ENCODE results near the gene SCAF11.

Gene SCAF11

DNA sequence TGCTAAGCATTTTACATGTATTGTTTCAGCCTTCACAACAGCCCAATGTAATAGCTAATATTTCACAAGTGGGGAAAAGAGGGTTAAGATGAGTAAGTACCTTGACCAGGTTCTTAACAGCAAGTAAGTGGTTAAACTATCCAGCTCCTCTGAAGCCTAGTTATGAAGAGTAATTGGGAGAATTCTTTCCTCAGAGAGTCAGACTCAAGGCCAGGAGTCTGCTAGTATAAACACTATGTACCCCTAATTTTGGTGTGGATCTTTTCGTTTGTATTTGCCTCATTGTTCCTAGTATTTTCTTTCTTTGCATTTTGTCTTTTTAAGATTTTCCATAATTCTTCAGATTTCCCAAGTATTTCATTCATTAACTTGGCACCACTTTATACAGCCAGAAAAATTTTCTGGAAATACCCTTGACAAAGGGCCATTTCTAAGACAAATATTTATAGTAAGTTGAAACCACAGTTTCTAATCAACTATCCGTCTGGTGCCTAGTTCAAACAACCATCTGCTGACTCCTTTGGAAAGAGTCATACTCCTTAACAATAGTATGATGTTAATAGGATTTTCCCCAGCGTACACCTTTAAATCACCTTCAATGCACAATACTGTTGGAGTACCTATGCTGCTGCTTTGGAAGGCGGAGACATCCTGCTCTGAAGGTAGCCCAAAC is 81.2 kb downstream of the SCAF11 start:
- no peak for DNase-seq

DNA sequence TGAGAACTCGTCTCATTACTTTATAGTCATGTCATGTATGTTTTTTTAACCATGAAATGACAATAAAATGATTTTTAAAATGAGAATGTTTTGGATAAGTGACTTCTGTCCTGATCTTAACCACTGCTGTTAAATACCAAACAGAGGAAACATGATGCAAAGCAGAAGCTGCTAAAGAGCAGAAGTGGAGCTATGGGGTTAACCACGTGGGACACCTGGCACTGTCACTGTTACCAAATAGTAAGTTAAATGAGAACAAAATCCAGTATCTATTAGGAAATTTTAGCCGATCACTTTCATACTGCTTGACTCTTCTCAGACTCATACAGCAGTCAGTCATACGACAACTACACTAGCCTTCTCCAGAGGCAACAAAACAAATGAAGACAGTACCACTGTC is 82.4 kb downstream of the SCAF11 start:
- no peak for DNase-seq

DNA sequence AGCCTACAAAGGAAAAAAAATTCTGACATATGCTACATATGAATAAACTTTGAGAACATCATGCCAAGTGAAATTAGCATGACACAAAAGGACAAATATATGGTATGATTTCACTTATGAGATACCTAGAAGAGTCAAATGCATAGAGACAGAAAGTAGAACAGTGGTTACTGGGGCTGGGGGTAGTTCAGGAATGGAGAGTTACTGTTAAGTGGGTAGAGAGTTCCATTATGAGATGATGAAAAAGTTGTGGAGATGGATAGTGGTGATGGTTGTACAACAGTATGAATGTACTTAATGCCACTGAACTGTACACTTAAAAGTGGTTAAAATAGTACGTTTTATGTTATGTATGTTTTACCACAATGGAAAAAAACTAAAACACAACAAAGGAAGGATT is 92.3 kb downstream of the SCAF11 start:
- no peak for DNase-seq

DNA sequence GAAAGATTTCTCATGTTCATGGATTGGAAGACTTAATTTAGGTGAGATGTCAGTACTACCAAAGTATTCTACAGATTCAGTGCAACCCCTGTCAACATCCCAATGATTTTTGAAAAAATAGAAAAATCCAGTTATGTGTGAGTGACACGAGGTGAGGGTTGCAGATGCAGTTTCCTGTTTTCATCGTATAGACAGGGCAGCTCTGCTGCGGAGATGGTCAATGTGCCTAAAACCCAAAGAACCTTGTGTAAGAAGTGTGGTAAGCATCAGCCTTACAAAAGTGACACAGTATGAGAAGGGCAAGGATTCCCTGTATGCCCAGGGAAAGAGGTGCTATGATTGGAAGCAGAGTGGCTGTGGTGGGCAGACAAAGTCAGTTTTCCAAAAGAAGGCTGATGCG is 94.4 kb downstream of the SCAF11 start:
- no peak for DNase-seq

DNA sequence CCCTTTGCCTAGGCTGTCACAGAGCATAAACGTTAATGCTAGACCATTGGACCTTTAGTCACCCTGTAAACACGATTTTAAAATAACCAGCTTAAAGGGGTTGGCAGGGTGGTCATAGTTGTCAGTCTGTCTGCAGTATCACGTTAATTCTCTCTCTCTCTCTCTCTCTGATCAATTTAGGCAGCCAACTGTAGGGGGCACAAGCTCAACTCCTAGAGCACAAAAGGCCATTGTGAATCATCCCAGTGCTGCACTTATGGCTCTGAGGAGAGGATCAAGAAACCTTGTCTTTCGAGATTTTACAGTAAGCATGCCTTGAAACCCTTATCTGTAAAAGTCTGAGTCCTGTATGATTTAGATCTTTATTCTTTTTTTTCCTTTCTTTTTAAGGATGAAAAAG is 97.1 kb downstream of the SCAF11 start:
- no peak for DNase-seq

DNA sequence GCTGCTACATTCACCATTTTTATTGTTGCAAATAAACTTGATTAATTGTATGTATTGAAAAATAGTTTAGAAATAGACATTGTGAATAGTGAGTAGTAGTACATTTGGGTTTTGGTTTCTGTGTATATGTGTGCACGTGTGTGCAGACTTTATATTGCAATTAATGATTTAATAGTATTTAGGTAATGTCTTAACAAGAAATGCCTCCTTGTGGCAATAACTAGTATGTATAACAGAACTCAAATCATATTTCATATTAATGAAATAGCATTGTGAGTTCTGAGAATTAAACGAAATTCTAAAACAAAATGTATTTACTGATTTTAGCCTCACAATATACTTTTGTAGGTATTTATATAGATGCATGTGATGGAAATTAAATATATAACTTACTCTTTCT is 100.1 kb downstream of the SCAF11 start:
- no peak for DNase-seq

DNA sequence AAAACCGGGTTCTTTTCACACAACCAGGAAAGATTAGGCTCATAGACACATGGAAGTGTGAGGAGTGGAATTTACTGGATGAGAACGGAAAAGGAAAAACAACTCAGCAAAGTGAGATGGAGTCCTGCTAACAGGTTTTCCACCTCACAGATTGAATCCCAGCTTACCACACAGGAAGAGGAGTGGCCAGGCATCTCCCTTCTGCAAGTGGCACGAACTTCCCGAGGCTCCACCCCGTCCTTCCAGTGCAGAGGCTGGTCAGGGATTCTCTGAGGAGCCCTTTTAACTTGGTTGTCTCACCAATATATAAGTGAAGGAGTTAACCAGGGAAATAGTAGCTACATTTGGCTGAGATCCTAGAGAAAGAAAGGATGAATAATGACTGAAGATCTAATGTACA is 102.8 kb downstream of the SCAF11 start:
- no peak for DNase-seq

DNA sequence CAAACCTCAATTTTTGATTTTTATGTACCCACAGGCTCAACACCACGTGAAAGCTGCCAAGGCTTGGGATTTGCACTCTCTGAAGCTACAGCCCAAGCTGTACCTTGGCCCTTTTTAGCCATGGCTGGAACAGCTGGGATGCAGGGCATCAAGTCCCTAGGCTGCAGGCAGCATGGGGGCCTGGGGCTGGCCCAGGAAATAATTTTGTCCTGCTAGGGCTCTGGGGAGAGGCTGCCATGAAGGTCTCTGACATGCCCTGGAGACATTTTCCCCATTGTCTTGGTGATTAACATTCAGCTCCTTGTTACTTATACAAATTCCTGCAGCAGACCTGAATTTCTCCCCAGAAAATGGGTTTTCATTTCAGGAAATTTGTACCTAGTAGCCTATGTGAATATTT is 103.7 kb downstream of the SCAF11 start:
- DNase-seq, result no peak

DNA sequence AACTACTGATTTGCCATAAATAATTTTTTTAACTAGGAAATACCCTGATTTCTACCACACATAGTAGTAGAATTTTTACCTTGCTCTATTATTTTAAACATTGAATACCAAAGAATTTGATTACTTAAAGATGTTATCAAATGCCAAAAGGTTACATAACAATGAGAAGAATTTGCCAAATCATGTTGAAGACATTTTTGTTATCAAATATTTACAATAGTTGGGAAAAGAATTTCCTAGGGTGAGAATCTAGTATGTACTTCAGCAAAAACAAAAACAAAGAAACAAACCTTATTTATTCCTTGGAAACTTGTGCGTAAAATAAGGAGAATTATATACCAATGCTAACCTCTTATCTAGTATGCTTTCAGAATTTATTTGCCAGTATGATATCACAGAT is 107.2 kb downstream of the SCAF11 start:
- no peak for DNase-seq

DNA sequence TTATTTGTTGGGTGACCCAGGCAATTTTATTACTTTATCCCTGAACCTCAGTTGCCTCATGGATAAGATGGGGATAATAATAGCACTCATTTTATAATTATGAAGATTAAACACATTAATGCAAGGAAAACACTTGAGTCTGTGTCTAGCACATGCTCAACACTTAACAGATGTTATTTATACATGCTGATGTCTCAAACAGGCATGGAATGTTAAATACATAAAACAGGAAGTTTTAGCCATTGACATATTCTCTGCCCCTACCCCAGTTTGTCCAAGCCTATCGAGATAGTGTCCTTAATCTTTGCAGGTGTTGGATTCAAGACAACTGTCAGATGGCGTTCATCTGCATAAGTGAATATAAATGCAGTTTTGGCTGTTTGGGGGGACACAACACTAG is 109.8 kb downstream of the SCAF11 start:
- no peak for DNase-seq

DNA sequence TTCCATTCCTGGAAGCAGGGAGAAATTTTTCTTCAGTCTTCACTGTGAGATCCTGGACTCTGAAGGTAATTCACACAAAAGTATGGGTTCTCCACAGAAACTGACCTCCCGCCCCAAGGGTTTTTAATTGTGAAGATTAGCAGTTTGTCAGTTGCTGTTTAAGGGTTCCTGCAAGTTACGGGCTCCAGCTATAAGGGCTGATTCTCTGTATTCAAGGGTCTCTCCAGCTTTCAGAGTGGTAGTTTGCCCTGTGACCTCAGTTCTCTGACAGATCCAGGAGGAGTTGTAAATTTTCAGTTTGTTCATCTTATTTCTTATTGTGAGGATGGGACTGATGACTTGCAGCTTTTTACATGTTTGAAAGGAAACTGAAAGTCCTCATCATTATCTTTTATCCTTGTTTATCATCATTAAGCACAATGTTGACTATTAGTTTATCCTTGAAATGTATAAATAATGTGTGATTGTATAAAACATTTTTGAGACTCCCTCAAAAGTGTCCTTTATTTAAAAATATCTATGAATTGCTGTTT is 110.9 kb downstream of the SCAF11 start:
- DNase-seq, result no peak

DNA sequence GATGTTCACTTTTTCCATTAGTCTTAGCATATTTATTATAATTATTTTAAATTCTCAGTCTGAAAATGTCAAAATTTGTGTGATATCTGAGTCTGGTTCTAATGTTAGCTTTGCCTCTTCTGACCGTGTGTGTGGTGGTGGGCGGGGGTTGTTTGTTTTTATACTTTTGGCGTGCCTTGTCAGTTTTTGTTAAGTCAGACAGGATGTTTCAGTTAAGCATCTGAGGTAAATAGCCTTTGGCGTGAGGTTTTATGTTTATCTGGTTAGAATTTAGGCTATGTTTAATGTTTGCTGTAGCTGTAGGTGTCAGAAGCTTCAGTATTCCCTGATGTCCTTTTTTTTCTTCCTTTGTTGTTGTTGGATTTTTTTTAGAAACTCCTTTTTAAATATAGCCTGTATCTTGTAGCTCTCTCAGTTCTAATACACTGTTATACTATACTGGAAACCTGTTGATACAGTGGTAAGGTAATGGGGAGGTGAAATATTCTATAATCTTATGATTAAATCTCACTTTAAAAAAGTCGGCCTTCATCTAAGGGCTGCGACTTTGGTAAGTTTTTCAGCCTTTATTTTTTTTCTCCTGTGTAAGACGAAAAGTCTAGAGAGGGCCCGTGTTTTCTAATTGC is 111.6 kb downstream of the SCAF11 start:
- DNase-seq, result no peak

DNA sequence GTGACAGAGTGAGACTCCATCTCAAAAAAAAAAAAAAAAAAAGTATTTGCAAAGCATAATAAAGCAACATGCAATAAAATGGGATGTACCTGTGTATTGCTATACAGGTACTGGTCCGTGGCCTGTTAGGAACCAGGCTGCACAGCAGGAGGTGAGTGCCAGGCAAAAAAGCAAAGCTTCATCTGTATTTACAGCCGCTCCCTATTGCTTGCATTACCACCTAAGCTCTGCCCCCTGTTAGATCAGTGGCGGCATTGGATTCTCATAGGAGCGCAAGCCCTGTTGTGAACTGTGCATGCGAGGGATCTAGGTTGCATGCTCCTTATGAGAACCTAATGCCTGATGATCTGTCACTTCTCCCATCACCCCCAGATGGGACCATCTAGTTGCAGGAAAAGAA is 113.3 kb downstream of the SCAF11 start:
- DNase-seq, result no peak

DNA sequence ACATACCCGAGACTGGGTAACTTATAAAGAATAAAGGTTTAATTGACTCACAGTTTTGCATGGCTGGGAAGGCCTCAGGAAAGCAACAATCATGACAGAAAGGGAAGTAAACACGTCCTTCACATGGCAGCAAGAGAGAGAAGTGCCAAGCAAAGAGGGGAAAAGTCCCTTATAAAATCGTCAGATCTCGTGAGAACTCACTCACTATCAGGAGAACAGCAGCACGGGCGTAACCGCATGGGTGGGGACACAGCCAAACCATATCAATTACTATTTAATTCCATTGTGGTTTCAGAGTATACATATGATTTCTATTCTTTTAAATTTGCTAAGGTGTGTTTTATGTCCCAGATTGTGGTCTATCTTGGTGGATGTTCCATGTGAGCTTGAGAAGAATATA is 117.9 kb downstream of the SCAF11 start:
- DNase-seq, result no peak

Measured in activated T-cell treated with anti-CD3 and anti-CD28 coated beads for 4 hours (primary cell).